H9 (cell line): Measurements from ENCODE around the gene SERTAD2. TPM values are rescaled to one million over a fixed set of nuclear protein-coding genes. Genes with fewer than 3 reads are reported as not detected.
A peak's percentile ranks its signal among the peaks of the same experiment; 100 is the strongest.

Experiments
- DNase-seq: peaks from one replicate; pipeline ENCODE4 v3.0.0-alpha.2; 2017
- H2AFZ ChIP-seq: one replicate; pipeline ENCODE4 v1.6.1; 2013; ENCODE audit warnings: mild to moderate bottlenecking, low read length, control low read depth, moderate library complexity
- H2AK5ac ChIP-seq: 2 replicates; pipeline ENCODE4 v1.6.1; 2013; ENCODE audit warnings: low read length, control low read depth, mixed read lengths; ENCODE audit not compliant: insufficient read length
- H2BK120ac ChIP-seq: one replicate; pipeline ENCODE4 v1.6.1; 2013; ENCODE audit warnings: low read depth, mild to moderate bottlenecking, low read length, control low read depth, inconsistent platforms; ENCODE audit not compliant: poor library complexity, severe bottlenecking
- H2BK12ac ChIP-seq: 2 replicates; pipeline ENCODE4 v1.6.1; 2013; ENCODE audit warnings: low read length, control low read depth, mixed read lengths, low read depth; ENCODE audit not compliant: insufficient read length
- H2BK15ac ChIP-seq: 2 replicates; pipeline ENCODE4 v1.6.1; 2013; ENCODE audit warnings: low read depth, low read length, control low read depth
- H2BK20ac ChIP-seq: one replicate; pipeline ENCODE4 v1.6.1; 2013; ENCODE audit warnings: low read depth, mild to moderate bottlenecking, low read length, control low read depth, inconsistent platforms; ENCODE audit not compliant: poor library complexity, severe bottlenecking
- H2BK5ac ChIP-seq: 2 replicates; pipeline ENCODE4 v1.6.1; 2013; ENCODE audit warnings: low read length, control low read depth, mixed read lengths; ENCODE audit not compliant: insufficient read length
- H3K14ac ChIP-seq: 2 replicates; pipeline ENCODE4 v1.6.1; 2013; ENCODE audit warnings: low read length, control low read depth; ENCODE audit not compliant: insufficient read depth
- H3K18ac ChIP-seq: 2 replicates; pipeline ENCODE4 v1.6.1; 2013; ENCODE audit warnings: low read depth, mild to moderate bottlenecking, mixed read lengths, low read length, control low read depth; ENCODE audit not compliant: insufficient read length
- H3K23ac ChIP-seq: 2 replicates; pipeline ENCODE4 v1.6.1; 2013; ENCODE audit warnings: low read length, control low read depth, mixed read lengths, low read depth; ENCODE audit not compliant: insufficient read length
- H3K23me2 ChIP-seq: 2 replicates; pipeline ENCODE4 v1.6.1; 2013; ENCODE audit warnings: low read depth, mild to moderate bottlenecking, mixed read lengths, low read length, control low read depth; ENCODE audit not compliant: insufficient read length, poor library complexity, severe bottlenecking
- H3K27ac ChIP-seq: 2 replicates; pipeline ENCODE4 v1.5.1; 2013; ENCODE audit warnings: low read length, control low read depth, mixed read lengths, low read depth; ENCODE audit not compliant: insufficient read length
- H3K27me3 ChIP-seq: 2 replicates; pipeline ENCODE4 v1.6.1; 2013; ENCODE audit warnings: low read length, control low read depth, inconsistent platforms; ENCODE audit not compliant: insufficient read depth
- H3K4ac ChIP-seq: 2 replicates; pipeline ENCODE4 v1.6.1; 2013; ENCODE audit warnings: low read depth, mild to moderate bottlenecking, control low read depth, inconsistent platforms, low read length, moderate library complexity
- H3K4me1 ChIP-seq: 2 replicates; pipeline ENCODE4 v1.6.1; 2013; ENCODE audit warnings: low read length, control low read depth, inconsistent platforms; ENCODE audit not compliant: insufficient read depth
- H3K4me2 ChIP-seq: 2 replicates; pipeline ENCODE4 v1.6.1; 2013; ENCODE audit warnings: low read length, control low read depth, mixed read lengths; ENCODE audit not compliant: insufficient read length, insufficient read depth
- H3K56ac ChIP-seq: 2 replicates; pipeline ENCODE4 v1.6.1; 2013; ENCODE audit warnings: low read depth, mild to moderate bottlenecking, mixed read lengths, low read length, control low read depth; ENCODE audit not compliant: insufficient read length
- H3K79me1 ChIP-seq: 2 replicates; pipeline ENCODE4 v1.6.1; 2013; ENCODE audit warnings: low read depth, mild to moderate bottlenecking, moderate library complexity, low read length, control low read depth, inconsistent platforms; ENCODE audit not compliant: insufficient read depth, poor library complexity, severe bottlenecking
- H3K79me2 ChIP-seq: 2 replicates; pipeline ENCODE4 v1.6.1; 2013; ENCODE audit warnings: low read length, control low read depth, inconsistent platforms; ENCODE audit not compliant: insufficient read depth
- H3K9ac ChIP-seq: 2 replicates; pipeline ENCODE4 v1.6.1; 2013; ENCODE audit warnings: low read length, control low read depth, mixed read lengths; ENCODE audit not compliant: insufficient read length; ENCODE audit errors: extremely low read depth
- H3K9me3 ChIP-seq: one replicate; pipeline ENCODE4 v1.6.1; 2013; ENCODE audit warnings: low read depth, low read length, inconsistent platforms; ENCODE audit not compliant: control insufficient read depth
- H3T11ph ChIP-seq: one replicate; pipeline ENCODE4 v1.6.1; 2013; ENCODE audit warnings: mild to moderate bottlenecking, low read length, control low read depth, inconsistent platforms
- H4K20me1 ChIP-seq: one replicate; pipeline ENCODE4 v1.6.1; 2013; ENCODE audit not compliant: control insufficient read depth, insufficient read length, insufficient read depth
- H4K5ac ChIP-seq: 2 replicates; pipeline ENCODE4 v1.6.1; 2013; ENCODE audit warnings: low read depth, mild to moderate bottlenecking, mixed read lengths, low read length, control low read depth; ENCODE audit not compliant: insufficient read length
- H4K8ac ChIP-seq: replicated peaks from 2 replicates; pipeline ENCODE4 v1.6.1; 2013; ENCODE audit warnings: low read length, control low read depth, mixed read lengths, low read depth; ENCODE audit not compliant: insufficient read length
- H4K91ac ChIP-seq: 2 replicates; pipeline ENCODE4 v1.6.1; 2013; ENCODE audit warnings: low read depth, mild to moderate bottlenecking, moderate library complexity, mixed read lengths, low read length, control low read depth; ENCODE audit not compliant: insufficient read length
- H3K27ac Mint-ChIP-seq, 3 experiments: 2 replicates in 2 of 3; 3 replicates in 1 of 3; pipeline ENCODE4 v1.8.0; 2020 to 2021; ENCODE audit warnings: mixed read lengths in 3 of 3, mild to moderate bottlenecking in 1 of 3, moderate library complexity in 1 of 3
- H3K27me3 Mint-ChIP-seq: 2 replicates; pipeline ENCODE4 v1.8.0; 2021; ENCODE audit warnings: low read depth, mild to moderate bottlenecking, moderate library complexity, mixed read lengths
- H3K36me3 Mint-ChIP-seq, 3 experiments: 2 replicates in 2 of 3; 3 replicates in 1 of 3; pipeline ENCODE4 v1.8.0; 2020 to 2021; ENCODE audit warnings: low read depth in 3 of 3, mixed read lengths in 3 of 3; ENCODE audit not compliant: insufficient read depth in 1 of 3
- H3K4me1 Mint-ChIP-seq, 2 experiments: 2 replicates each; pipeline ENCODE4 v1.8.0; 2020; ENCODE audit warnings: mixed read lengths in 2 of 2
- H3K4me3 Mint-ChIP-seq, 2 experiments: 2 replicates in 1 of 2; 3 replicates in 1 of 2; pipeline ENCODE4 v1.8.0; 2020 to 2021; ENCODE audit warnings: mild to moderate bottlenecking in 2 of 2, mixed read lengths in 2 of 2, moderate library complexity in 1 of 2
- H3K9me3 Mint-ChIP-seq, 2 experiments: 2 replicates in 1 of 2; 3 replicates in 1 of 2; pipeline ENCODE4 v1.8.0; 2020; ENCODE audit warnings: mild to moderate bottlenecking in 2 of 2, mixed read lengths in 2 of 2, moderate library complexity in 1 of 2
- CTCF ChIP-seq: fragments of 200-600 bp; sonication (generic); conservative IDR thresholded peaks from 3 replicates; pipeline ENCODE4 v1.8.0; 2021; ENCODE audit warnings: antibody characterized with exemption, mild to moderate bottlenecking
- WGBS: extraction: QIAGEN DNeasy Blood & Tissue Kit; methylation state at CpG from one replicate; pipeline ENCODE4 v1.1.7; 2013; ENCODE audit warnings: missing lambda C conversion rate, low lambda C conversion rate, mixed read lengths; ENCODE audit not compliant: insufficient read length; ENCODE audit errors: extremely low coverage; 5-methylcytosine and 5-hydroxymethylcytosine counted together
- total RNA-seq: library from RNA; stranded (reverse); gene quantifications from 2 replicates; pipeline ENCODE4 v1.2.1, GENCODE V29; 2021

SERTAD2 gene
- total RNA-seq, 1 experiment from 2014 or later = 3.5 TPM

- no CpG with 5 or more reads among the region's 3 CpGs for WGBS
Measured at GRCh38 chr2:64655873-64656272, 2.2 kb upstream of the SERTAD2 start.

More at GRCh38 chr2:64655873-64656272, 2.2 kb upstream of the SERTAD2 start:
- Mint-ChIP-seq H3K27me3 (peaks cover 46% of the 10 kb centered on the region), H3K9me3 (no peaks in the 10 kb centered on the region), H3K4me3 (peak overlapping the region in 1 of 2 experiments; percentile 22; a peak in 1 of 5 replicates), H3K27ac (no peak overlapping the region), H3K36me3 (no peaks in the 10 kb centered on the region), H3K4me1 (peaks cover 25 to 29% of the 10 kb centered on the region in 2 experiments)
- no peak overlapping the region for H4K5ac ChIP-seq
- H2AFZ ChIP-seq = no peak overlapping the region
- no peaks in the 10 kb centered on the region for H3K79me1 ChIP-seq
- H3K4ac ChIP-seq = no peak overlapping the region
- peaks cover 2% of the 10 kb centered on the region; the same call in 1 of the 2 replicates for H3K4me1 ChIP-seq
- no peak overlapping the region for H3K18ac ChIP-seq
- H2BK5ac ChIP-seq = no peak overlapping the region
- H2BK15ac ChIP-seq = no peak overlapping the region
- no peak overlapping the region for H4K91ac ChIP-seq
- no peak overlapping the region for H2AK5ac ChIP-seq
- DNase-seq = no peak
- H2BK120ac ChIP-seq = no peak overlapping the region
- H3T11ph ChIP-seq = no peak overlapping the region
- peaks cover 18% of the 10 kb centered on the region for H3K23me2 ChIP-seq
- H3K14ac ChIP-seq = no peak overlapping the region
- no peaks in the 10 kb centered on the region for H3K9me3 ChIP-seq
- H4K20me1 ChIP-seq = no peaks in the 10 kb centered on the region
- no peak for TF ChIP-seq CTCF
- H4K8ac ChIP-seq = no peak overlapping the region
- no peak overlapping the region for H2BK20ac ChIP-seq
- H3K27me3 ChIP-seq = no peaks in the 10 kb centered on the region; the same call in 1 of the 2 replicates
- H3K9ac ChIP-seq = no peak overlapping the region
- H3K79me2 ChIP-seq = no peaks in the 10 kb centered on the region
- H3K4me2 ChIP-seq = no peak overlapping the region
- no peak overlapping the region for H3K23ac ChIP-seq
- H3K56ac ChIP-seq = no peak overlapping the region
- H3K27ac ChIP-seq = no peak overlapping the region
- H2BK12ac ChIP-seq = no peak overlapping the region
